GM12878 (cell line): ENCODE measurements around the gene PRKN.

Experiments used
- CTCF ChIP-seq, 3 experiments: IDR thresholded peaks in 2 of 3; conservative IDR thresholded peaks in 1 of 3; 2 replicates each; pipeline ENCODE4 v1.5.1; 2011; ENCODE audit warnings: low read depth in 3 of 3, low read length in 3 of 3, mild to moderate bottlenecking in 3 of 3, control low read depth in 2 of 3, moderate library complexity in 2 of 3, inconsistent platforms in 1 of 3, mixed read lengths in 1 of 3; ENCODE audit not compliant: control insufficient read depth in 2 of 3, insufficient read depth in 1 of 3; ENCODE audit errors: extremely low read depth in 1 of 3
- EGR1 ChIP-seq, 2 experiments: IDR thresholded peaks; 1 replicate in 1 of 2; 2 replicates in 1 of 2; pipeline ENCODE4 v1.6.1; 2011 to 2012; ENCODE audit warnings: low read depth in 2 of 2, low read length in 2 of 2, borderline replicate concordance in 1 of 2, mild to moderate bottlenecking in 1 of 2, moderate library complexity in 1 of 2
- EP300 ChIP-seq, 2 experiments: fragments of 150-350 bp in 1 of 2; IDR thresholded peaks; 2 replicates each; pipeline ENCODE4 v1.6.1; 2011 to 2012; ENCODE audit warnings: low read depth in 2 of 2, low read length in 2 of 2, borderline replicate concordance in 1 of 2, improper control_type of control experiment in 1 of 2, inconsistent platforms in 1 of 2; ENCODE audit not compliant: control insufficient read depth in 1 of 2
- FOXM1 ChIP-seq: IDR thresholded peaks from 2 replicates; pipeline ENCODE4 v1.6.1; 2012; ENCODE audit warnings: low read depth, mild to moderate bottlenecking, inconsistent platforms, low read length, moderate library complexity
- MXI1 ChIP-seq: fragments of 150-350 bp; IDR thresholded peaks from 2 replicates; pipeline ENCODE4 v1.6.1; 2011; ENCODE audit warnings: low read depth, mild to moderate bottlenecking, inconsistent platforms, low read length, improper control_type of control experiment
- SKIL ChIP-seq: fragments of 450-650 bp; IDR thresholded peaks from 2 replicates; pipeline ENCODE4 v1.6.1; 2017; ENCODE audit warnings: mild to moderate bottlenecking, low read depth, inconsistent platforms; ENCODE audit not compliant: poor library complexity, severe bottlenecking
- USF1 ChIP-seq: IDR thresholded peaks from 2 replicates; pipeline ENCODE4 v1.6.1; 2011; ENCODE audit warnings: borderline replicate concordance, low read depth, mild to moderate bottlenecking, moderate library complexity, mixed read lengths, low read length; ENCODE audit not compliant: insufficient read depth; ENCODE audit errors: extremely low read length
- ZNF24 ChIP-seq: fragments of 450-650 bp; IDR thresholded peaks from 2 replicates; pipeline ENCODE4 v1.6.1; 2017; ENCODE audit warnings: antibody characterized with exemption, mild to moderate bottlenecking
- ZNF274 ChIP-seq: IDR thresholded peaks from one replicate; pipeline ENCODE4 v1.8.0; 2011; ENCODE audit not compliant: insufficient read length, insufficient read depth

- TF ChIP-seq ZNF274 (no peak), CTCF (IDR thresholded peaks at IDR 0.05 in 2 of 3, conservative IDR thresholded peaks at IDR 0.05 in 1 of 3; ENCODE audit: control insufficient read depth in 2 of 3, extremely low read depth in 1 of 3, insufficient read depth in 1 of 3, low read depth in 3 of 3, low read length in 3 of 3) (no peak), SKIL (no peak), EP300 (IDR thresholded peaks at IDR 0.05; ENCODE audit: borderline replicate concordance in 1 of 2, control insufficient read depth in 1 of 2, low read depth in 2 of 2, low read length in 2 of 2) (no peak), USF1 (no peak), MXI1 (no peak), FOXM1 (no peak), ZNF24 (no peak), EGR1 (IDR thresholded peaks at IDR 0.05; ENCODE audit: borderline replicate concordance in 1 of 2, low read depth in 2 of 2, low read length in 2 of 2) (no peak)
Measured at GRCh38 chr6:161303628-161304340, 1423.8 kb downstream of the PRKN start.
